Gastroesophageal sphincter (tissue), 3 donors: ENCODE data around the gene METTL26.

Experiments
- EP300 ChIP-seq: sonication (generic); formaldehyde crosslinking; IDR thresholded peaks from one replicate; pipeline ENCODE4 v1.6.1; 2017; ENCODE audit warnings: antibody characterized with exemption, mild to moderate bottlenecking
- POLR2A ChIP-seq, 2 donors: fragments of 450-650 bp; IDR thresholded peaks; one replicate each; pipeline ENCODE4 v1.6.1; 2017; ENCODE audit warnings: antibody characterized with exemption in 2 of 2, mild to moderate bottlenecking in 2 of 2, moderate library complexity in 1 of 2
- POLR2AphosphoS5 ChIP-seq: sonication (generic); formaldehyde crosslinking; IDR thresholded peaks from one replicate; pipeline ENCODE4 v1.6.1; 2017; ENCODE audit warnings: antibody characterized with exemption
- TF ChIP-seq, protein P1 (sequence below), 4 experiments: fragments of 200-600 bp in 2 of 4; fragments of 450-650 bp in 2 of 4; sonication (generic) in 1 of 4; IDR thresholded peaks; one replicate each; pipeline ENCODE4 v1.5.1; 2017 to 2019; ENCODE audit warnings: antibody characterized with exemption in 4 of 4, mild to moderate bottlenecking in 2 of 4, moderate library complexity in 2 of 4

DNA sequence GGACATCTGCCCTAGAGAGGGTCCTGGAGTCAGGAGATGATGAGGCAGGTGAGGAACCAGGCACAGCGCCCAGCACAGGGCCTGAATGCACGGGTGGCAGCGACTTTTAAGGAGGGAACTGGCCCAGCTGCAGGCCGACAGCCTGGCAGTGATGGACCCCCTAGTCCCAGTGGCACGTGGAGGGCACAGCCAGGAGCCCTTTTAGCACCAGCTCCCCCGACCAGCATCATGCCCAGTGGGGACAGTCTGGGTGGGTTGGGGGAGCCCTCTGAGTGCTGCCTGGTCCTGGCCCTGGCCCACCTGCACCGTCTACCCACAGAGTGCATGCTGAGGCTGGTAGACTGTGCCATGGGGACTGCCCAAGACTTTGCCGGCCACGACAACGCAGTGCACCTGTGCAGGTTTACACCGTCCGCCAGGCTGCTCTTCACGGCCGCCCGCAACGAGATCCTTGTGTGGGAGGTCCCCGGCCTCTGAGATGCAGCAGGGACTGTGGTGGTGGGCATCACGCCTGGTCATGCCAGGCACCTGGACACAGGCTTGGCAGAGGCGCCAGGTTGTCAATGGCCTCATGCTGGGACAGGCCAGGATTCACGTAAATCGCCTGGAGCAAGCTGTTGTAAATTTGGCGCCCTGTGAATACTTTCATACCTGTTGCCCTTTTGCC lies 31.1 kb upstream of the METTL26 start:
- TF ChIP-seq, protein P1, sequence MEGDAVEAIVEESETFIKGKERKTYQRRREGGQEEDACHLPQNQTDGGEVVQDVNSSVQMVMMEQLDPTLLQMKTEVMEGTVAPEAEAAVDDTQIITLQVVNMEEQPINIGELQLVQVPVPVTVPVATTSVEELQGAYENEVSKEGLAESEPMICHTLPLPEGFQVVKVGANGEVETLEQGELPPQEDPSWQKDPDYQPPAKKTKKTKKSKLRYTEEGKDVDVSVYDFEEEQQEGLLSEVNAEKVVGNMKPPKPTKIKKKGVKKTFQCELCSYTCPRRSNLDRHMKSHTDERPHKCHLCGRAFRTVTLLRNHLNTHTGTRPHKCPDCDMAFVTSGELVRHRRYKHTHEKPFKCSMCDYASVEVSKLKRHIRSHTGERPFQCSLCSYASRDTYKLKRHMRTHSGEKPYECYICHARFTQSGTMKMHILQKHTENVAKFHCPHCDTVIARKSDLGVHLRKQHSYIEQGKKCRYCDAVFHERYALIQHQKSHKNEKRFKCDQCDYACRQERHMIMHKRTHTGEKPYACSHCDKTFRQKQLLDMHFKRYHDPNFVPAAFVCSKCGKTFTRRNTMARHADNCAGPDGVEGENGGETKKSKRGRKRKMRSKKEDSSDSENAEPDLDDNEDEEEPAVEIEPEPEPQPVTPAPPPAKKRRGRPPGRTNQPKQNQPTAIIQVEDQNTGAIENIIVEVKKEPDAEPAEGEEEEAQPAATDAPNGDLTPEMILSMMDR (IDR thresholded peaks at IDR 0.05): no peak
- no peak for TF ChIP-seq EP300
- no peak for TF ChIP-seq POLR2A (IDR thresholded peaks at IDR 0.05)
- TF ChIP-seq POLR2AphosphoS5: no peak
